Right hindlimb (tissue), 1 donor: ENCODE results near the gene PIK3CD.
A peak's percentile ranks its signal among the peaks of the same experiment; 100 is the strongest.
"Not testable (repeated sequence)": the region's sequence is repeated elsewhere in the genome, so short reads cannot be mapped to it uniquely, and the experiment has no call there.

ENCODE experiments used
- DNase-seq: peaks from one replicate; pipeline ENCODE4 v3.0.0-alpha.2; 2018

The PIK3CD gene

DNA sequence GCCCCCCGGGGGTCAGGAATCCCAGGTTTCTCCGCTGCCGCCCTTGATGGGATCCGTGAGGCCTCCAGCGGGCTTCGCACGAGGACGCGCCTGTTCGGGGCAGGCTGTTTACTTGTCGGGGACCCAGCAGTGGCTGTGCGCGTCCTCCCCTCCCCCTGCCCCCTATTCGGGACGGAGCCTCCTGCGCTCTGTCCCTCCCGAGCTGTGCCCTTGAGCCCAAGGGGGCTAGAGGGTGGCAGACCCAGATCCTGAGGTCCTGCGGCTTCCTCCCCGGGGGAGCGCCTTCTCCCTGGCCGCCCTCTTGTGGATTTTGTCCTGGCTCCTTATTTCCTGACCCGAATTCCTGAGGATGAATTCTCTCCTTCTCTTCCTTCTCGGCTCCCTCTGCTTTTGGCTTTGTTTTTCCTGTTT lies 38.4 kb downstream of the PIK3CD start:
- no peak for DNase-seq

DNA sequence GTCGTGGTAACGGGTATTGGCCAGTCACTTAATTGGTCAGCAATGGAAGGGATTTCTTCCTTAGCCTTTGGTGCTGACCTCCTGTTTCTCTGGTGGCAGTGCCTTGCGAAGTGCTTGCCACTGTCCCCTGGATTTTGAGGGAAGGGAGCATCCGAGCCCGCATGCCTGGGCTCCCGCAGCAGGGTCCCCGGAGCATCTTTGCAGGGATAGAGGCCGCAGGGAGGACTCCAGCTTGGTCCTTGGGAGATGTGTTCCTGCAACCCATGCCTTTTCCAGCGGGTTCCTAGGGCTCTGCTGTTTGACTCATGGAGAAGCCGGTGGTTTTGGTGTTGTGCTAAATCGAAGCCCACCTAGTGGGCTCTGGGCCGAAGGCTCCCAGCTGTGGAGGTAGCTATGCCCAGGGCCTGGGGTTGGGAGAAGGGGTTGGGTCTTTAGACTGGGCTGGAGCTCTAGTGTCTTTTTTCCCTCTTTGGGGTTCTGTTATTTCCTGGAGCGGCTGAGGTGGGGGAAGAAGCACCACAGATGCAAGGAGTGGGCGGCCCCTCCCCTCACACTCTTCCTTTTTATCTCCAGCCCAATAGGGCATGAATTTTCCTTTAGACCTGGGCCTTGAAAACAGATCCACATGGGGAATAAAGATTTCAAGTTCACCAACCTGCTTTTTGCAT lies 39.0 kb downstream of the PIK3CD start:
- DNase-seq: no peak

DNA sequence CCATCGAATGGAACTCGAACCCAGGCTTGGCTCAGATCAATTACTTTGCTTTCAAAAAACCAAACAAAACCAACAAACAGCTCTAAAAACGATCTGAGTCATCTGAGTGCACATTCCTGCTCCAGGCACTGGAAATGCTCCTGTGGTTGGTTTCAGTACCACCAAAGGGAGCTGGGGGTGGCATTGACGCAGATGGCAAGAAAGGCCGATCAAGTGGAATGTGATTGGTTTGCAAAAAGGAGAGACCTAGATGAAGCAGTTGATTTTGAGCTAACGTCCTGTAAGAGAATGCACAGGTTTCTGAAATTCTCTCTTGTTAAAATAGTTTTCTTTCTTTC lies 39.5 kb downstream of the PIK3CD start:
- no peak for DNase-seq

DNA sequence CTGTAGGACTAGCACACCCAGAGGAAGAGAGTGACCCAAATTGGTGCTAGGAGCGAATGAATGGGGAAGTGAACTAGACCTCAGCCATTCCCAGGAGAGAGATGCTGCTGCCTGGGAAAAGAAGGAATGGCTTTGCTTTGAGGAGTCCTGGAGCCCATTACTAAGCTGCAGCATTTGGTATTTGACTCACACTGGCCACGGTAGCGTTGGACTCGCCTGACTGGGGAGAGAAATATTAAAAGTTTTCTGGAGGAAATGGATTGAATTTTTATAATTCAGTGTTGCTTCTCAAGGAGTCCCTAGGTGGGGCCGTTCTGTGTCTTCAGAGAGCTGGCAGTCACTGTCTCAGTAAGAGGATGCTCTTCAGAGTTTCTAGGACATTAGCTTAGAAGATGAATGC lies 40.2 kb downstream of the PIK3CD start:
- DNase-seq: no peak

DNA sequence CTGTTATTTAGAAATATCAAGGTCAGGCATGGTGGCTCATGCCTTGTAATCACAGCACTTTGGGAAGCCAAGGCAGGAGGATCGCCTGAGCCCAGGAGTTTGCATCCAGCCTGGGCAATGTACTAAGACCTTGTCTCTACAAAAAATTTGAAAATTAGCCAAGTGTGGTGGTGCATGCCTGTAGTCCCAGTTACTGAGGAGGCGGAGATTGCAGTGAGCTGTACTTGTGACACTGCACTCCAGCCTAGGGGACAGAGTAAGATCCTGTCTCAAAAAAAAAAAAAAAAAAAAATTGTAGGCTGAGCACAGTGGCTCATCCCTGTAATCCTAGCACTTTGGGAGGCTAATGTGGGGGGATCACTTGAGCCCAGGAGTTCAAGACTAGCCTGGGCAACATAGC lies 45.3 kb downstream of the PIK3CD start:
- DNase-seq: no peak

DNA sequence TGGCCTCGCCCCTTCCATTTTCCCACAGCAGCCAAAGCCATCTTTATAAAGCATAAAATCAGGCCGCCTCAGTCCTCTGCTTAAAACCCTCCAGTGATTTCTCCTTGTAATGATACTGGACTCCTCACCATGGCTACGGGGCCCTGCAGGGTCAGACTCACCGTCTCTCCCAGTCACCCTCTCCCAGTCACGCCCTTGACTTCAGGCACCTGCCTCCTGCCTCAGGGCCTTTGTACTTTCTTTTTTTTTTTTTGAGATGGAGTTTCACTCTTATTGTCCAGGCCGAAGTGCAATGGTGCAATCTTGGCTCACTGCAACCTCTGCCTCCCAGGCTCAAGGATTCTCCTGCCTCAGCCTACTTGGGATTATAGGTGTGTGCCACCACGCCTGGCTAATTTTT lies 47.8 kb downstream of the PIK3CD start:
- no peak for DNase-seq

DNA sequence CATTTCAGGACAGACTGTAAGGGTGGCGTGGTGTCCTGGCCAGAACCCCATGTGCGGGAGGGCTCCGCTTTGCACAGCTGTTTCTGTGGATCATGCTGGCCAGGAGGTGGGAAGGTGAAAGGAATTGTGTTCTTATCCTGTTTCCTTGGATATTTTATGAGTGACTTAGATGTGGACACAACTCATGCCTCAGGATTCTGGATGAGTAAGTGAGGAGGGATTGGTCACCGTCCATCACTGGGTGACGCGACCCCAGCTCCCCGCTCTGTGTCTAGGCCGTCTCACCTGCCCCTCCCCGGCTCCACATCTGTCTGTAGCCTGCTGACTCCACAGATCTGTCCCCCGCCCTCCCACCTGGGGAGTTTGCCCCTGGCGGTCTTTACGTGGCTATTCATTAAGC lies 48.8 kb downstream of the PIK3CD start:
- DNase-seq: no peak

DNA sequence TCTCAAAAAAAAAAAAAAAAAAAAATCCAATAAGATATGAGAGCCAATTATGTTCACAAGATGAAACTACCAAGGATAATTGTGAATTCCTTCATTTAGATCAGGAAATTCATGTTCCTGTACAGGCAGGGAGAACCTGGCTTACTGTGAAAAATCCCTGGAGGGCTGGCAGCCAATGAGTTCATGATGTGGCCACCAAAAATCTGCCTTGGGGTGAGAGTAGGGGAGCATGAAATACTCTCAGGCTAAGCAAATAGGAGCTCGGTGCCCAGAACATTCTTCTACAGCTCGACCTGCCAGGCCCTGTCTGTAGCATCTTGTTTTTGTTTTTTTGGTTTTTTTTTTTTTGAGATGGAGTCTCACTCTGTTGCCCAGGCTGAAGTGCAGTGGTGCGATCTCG lies 50.1 kb downstream of the PIK3CD start:
- no peak for DNase-seq

DNA sequence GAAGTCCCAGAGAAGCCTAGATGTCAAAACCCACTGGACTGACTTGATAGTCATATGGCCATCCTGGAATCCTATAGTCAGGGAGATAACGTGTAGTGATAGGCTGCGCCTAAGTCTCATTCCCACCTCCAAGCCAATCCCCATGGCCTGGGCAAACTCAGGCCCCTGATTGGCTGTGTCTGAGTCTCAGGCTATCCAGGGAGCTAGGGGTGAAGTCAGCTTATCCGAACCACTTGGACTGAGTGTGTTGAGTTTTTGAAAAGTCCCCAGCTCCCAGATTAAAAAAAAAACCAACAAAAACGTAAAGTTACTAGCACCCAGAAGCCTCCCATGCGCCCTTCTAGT lies 51.6 kb downstream of the PIK3CD start:
- DNase-seq: no peak

DNA sequence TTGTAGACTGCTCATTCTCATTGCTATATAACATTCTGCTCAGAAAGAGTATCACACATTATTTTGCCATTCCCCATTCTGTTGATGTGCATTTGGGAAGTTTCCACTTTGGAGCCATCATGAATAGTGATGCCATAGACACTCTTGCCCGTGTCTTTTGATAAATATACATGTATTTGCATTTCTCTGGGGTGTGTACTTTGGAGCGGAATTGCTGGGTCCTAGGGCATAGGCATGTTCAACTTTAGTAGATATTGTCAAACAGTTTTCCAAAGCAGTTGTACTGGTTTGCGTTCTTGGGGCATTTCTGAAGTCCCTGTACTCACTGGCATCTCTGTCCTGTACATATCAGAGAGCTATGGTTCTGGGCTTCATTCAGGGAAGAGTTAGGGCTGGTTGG lies 52.1 kb downstream of the PIK3CD start:
- DNase-seq: no peak

DNA sequence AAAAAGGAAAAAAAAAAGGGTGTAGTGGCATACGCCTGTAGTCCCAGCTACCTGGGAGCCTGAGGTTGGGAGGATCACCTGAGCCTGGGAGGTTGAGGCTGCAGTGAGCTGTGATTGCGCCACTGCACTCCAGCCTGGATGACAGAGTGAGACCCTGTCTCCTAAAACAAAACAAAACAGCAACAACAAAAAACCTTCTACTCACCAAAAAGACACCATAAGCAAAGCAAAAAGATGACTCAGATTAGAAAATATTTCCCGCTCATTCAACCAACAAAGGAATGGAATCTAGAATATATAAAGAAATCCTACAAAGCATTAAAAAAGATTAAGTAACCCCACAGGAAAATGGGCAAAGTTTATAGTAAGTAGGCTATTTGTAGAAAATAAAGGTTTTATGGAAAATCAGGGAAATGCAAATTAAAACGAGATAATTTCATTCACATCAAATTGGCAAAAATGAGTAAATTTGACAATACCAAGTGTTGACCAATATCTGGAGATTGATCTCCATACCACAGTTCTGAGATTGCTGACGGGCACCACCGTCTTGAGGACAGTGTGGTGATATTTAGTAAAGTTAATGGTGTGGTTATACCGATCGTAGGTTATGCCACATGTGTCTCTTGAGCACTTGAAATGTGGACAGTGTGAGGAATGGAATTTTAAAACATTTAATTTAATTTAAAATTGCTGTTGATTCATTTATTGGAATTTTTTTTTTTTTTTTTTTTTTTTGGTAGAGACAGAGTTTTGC lies 54.0 kb downstream of the PIK3CD start:
- DNase-seq: no peak

DNA sequence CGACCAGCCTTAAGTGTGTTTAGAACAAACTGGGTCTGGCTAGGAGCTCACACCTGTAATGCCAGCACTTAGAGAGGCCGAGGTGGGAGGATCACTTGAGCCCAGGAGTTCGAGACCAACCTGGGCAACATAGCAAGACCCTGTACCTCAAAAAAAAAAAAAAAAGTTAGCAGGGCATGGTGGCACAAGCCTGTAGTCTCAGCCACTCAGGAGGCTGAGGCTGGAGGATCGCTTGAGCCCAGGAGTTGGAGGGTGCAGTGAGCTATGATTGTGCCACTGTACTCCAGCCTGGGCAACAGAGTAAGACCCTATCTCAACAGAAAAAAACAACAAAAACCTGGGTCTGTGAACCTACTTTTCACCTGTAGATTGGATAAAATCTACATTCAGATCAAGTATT lies 54.6 kb downstream of the PIK3CD start:
- no peak for DNase-seq

DNA sequence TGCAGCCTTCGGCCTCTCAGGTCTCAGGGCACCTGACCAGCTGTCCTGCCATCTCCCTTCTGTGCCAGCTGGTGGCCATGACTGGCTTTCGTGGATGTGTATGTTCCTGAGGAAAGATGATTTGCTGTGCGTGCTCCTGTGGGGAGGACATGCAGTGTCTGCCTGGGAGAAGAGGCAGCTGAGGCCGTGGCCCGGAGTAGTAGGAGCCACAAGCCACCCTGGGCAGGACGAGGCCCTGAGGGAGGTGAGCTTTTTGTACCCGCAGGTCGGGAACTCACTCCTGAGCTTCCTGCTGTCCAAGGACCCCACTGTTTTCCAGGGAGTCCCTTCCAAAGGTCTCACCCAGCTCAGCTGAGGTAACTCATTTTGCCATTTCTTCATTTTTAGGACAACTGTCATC lies 58.5 kb downstream of the PIK3CD start:
- no peak for DNase-seq

DNA sequence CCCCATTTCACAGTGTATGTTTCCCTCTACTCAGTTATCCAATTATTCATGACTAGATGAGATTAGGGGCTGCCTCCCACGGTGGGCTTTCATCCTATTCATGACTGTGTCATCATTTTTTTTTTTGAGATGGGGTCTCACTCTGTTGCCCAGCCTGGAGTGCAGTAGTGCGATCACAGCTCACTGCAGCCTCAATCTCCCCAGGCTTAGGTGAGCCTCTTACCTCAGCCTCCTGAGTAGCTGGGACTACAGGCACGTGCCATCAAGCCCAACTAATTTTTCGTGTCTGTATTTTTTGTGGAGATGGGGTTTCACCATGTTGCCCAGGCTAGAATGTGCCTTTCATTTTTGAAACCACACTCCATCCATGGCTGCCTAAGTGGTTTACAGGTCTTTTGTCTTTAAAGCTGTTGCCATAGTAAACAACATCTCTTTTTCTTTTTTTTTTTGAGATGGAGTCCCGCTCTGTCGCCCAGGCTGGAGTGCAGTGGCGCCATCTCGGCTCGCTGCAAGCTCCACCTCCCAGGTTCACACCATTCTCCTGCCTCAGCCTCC lies 60.0 kb downstream of the PIK3CD start:
- no peak for DNase-seq

DNA sequence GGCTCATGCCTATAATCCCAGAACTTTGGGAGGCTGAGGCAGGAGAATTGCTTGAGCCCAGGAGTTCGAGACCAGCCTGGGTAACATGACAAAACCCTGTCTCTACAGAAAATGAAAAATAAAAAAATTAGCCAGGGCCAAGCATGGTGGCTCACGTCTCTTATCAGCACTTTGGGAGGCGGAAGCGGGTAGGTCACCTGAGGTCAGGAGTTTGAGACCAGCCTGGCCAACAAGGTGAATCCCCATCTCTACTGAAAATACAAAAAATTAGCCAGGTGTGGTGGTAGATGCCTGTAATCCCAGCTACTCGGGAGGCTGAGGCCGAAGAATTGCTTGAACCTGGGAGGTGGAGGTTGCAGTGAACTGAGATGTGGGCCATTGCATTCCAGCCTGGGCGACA lies 61.2 kb downstream of the PIK3CD start:
- DNase-seq: not testable (repeated sequence)

DNA sequence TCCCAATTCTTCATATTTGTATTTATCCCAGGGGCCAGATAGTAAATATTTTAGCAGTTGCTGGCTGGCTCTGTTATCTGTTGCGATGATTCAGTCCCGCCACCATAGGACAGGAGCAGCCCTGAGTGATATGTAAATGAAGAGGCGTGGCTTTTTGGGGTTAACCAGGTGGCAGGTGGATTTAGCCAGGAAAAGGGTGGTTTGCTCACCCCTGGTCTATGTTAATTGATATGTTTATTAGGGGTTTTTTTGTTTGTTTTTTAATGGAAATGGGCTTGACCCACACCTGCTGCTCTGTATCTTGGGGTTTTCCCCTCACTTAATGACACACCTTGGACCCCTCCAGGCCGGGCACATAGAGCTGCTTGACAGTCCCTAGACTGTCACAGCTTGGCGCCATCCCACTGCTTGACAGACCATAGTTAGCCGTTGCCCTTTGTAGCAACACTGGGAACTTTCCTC lies 62.8 kb downstream of the PIK3CD start:
- DNase-seq: no peak

DNA sequence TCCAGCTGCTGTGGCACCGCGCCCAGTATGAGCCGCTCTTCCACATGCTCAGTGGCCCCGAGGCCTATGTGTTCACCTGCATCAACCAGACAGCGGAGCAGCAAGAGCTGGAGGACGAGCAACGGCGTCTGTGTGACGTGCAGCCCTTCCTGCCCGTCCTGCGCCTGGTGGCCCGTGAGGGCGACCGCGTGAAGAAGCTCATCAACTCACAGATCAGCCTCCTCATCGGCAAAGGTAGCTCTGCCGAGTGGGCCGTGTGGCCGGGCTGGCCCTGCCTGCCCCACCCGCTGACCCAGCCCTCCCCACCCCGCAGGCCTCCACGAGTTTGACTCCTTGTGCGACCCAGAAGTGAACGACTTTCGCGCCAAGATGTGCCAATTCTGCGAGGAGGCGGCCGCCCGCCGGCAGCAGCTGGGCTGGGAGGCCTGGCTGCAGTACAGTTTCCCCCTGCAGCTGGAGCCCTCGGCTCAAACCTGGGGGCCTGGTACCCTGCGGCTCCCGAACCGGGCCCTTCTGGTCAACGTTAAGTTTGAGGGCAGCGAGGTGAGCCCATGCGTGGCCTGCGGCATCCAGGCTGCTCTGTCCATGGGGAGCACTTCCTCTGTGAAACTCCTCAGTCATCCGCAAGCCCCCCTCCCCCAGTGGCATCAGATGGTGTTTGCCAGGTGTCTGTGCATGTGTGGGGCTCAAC lies 64.2 kb downstream of the PIK3CD start:
- no peak for DNase-seq

DNA sequence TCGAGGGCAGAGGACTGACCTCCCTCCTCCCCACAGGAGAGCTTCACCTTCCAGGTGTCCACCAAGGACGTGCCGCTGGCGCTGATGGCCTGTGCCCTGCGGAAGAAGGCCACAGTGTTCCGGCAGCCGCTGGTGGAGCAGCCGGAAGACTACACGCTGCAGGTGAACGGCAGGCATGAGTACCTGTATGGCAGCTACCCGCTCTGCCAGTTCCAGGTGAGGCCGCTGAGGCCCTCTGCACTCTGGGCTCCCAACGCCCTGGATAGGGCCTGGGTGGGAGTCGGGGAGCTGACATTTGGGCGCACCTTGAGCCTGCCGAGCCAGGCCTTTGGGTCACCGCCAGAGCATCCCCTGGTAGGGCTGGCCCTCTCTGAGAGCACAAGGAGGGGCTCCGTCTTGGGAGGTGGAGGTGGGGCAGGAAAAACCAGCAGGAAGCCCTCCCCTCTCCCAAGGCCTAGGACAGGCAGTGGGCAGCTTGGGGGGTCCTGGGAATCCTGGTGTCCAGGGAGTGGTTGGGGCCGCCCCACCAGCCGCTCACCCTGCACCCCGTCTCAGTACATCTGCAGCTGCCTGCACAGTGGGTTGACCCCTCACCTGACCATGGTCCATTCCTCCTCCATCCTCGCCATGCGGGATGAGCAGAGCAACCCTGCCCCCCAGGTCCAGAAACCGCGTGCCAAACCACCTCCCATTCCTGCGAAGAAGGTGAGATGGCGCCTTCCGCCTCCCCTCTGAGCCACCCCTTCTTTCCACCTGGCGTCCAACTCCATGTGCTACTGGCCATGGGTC lies 65.1 kb downstream of the PIK3CD start:
- no peak for DNase-seq

DNA sequence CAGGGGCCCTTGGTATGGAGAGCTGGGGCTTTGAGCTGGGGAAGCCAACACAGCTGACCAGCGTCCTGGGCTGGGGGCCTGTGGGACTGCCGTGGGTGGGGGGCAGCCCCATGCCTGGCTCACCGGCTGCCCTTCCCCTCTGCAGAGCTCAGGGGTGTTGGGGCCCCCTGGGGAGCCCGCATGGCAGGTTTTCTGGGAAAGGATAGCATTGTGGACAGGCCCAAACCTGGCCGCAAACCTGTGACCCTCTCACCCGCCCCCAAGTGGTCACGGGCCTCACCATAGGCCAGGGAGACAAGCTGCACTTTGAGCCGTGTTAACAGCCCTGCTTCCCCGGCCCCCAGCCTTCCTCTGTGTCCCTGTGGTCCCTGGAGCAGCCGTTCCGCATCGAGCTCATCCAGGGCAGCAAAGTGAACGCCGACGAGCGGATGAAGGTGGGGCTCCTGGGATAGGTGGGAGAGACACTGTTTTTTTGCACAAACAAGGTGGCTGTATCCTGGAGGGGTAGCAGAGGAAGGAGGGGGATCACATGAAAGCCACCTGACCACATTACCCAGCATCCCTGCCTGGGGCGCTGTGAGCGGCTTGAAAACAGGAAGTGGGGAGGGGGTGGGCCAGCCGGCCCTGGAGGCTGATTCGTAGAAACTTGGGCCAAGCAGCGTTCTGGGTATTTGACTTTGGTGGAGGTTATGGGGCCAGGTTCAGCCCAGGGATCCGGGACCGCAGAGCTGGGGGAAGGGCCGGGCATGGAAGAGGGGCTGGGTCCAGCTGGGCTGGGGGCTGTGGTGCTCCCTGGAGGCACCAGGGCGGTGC lies 65.9 kb downstream of the PIK3CD start:
- DNase-seq: peak; percentile 74

DNA sequence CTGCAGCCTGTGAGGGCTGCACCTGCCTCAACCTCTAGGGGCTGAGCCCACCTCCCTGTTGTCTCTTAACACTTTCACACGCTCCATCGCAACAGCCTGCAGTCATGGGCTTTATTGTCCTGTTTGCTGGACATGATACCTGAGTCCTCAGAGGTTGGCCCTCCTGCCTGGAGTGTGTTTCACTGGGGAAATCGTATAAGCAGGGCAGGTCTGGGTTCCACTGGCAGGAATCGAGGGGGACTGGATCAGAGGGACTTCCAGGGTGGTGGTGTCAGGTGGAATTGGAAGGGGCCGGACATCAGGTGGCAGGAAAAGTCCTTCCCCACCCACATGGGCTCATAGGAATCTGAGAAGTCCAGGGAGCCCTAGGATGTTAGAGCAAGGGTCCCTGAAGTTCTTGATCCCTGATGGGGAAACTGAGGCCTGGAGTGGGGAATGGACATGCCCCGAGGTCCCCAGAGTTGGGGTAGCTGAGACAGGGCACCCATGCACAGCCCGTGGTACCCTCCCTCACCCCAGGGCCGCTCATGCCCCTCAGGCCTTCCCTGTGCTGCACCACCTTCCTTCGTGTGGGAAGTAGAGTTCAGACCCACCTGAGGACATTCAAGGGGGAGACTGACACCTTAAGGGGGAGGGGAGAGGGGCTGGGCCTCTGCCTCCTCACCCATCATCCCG lies 66.6 kb downstream of the PIK3CD start:
- DNase-seq: no peak

DNA sequence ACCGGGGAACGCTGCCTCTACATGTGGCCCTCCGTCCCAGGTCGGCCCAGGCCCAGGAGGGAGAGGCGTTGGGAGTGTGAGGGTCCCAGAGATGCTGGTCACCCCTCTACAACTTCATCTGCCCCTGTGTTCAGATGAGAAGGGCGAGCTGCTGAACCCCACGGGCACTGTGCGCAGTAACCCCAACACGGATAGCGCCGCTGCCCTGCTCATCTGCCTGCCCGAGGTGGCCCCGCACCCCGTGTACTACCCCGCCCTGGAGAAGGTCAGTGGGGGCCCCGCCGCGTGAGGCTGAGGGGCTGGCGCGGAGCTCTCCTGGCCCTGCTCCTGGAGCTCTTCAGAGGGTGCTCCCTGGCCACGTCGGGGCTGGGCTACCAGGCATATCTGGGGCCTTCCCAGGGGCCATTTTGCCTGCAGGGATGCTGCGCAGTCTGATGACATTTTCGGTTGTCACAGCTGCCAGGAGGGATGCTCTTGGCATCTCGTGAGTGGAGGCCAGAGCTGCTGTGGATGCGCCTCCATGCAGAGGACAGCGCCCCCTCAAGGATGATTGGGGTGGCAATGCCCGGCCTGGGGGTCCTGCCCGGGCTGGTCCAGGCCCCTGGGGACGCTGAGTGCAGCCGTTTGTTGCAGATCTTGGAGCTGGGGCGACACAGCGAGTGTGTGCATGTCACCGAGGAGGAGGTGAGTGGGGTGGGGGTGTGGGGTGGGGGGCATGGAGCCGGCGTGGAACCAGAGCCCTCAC lies 68.6 kb downstream of the PIK3CD start:
- DNase-seq: no peak
